ENCODE measurements around the gene PROK1.
A peak's percentile ranks its signal among the peaks of the same experiment; 100 is the strongest.
"Not testable (repeated sequence)": the region's sequence is repeated elsewhere in the genome, so short reads cannot be mapped to it uniquely, and the experiment has no call there.

The PROK1 gene

DNA sequence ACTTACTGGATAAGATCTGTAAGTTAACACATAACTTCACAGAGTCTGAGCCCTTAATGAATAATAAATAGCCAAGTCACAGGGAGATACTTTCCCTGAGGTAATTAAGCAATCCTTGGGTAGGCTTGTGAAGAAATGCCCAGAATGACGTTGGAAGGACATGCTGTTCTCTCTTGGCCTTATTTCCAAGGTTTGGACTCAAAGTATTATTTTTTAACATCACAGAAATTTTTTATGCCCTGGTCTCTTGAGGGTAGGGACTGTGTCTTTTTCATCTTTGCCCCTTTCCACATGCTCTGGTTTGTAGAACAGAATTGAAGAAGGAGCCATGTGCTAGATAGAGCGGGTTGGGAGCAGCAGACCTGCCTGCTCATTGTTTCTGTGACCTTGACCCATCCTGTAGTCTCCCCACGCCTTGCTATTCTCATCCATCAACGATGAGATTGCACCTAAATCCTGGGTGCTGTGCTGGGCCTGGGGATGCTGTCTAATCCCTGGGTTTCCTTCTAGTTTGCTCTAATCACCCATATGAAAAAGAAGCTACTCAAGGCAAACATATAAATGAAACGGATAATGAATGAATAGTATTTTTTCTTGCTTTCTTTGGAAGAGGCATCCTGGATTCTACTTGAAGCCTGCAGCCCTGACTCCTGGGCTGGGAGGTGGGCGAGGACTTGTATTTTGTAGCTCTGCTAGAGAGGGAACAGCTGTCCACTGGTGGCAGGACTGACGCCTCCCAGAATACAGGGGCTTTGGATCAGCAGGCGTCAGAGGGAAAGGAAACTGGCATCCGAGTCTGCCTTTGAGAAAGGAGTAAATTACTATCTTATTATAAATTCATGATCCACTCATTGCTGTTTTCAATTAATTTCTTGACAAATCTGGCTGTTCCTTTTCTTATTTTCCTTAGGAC lies 26.0 kb upstream of the PROK1 start:
- Histone ChIP-seq H3K4me3 (no peak overlapping the region), H3K36me3 (replicated peaks) (no peaks in the 10 kb centered on the region), H3K9me3 (no peaks in the 10 kb centered on the region), H3K4me1 (no peaks in the 10 kb centered on the region), H3K27me3 (ENCODE audit: low read depth) (peaks cover 2% of the 10 kb centered on the region; the same call in 1 of the 2 replicates)
- no peak for DNase-seq (ENCODE audit: low spot score in 2 of 2)
- in situ Hi-C loops (cut with MboI; ENCODE audit: low sequenced_read_pairs), result no loop called here

GRCh38 chr1:110425612-110426152 lies 25.3 kb upstream of the PROK1 start:
- Histone ChIP-seq H3K4me1 (no peaks in the 10 kb centered on the region), H3K9me3 (no peaks in the 10 kb centered on the region), H3K36me3 (replicated peaks) (no peaks in the 10 kb centered on the region), H3K4me3 (no peak overlapping the region), H3K27me3 (ENCODE audit: low read depth) (peaks cover 7% of the 10 kb centered on the region)
- DNase-seq (ENCODE audit: low spot score in 2 of 2), result no peak
- in situ Hi-C loops (cut with MboI; ENCODE audit: low sequenced_read_pairs), result no loop called here

- Histone ChIP-seq H3K4me3 (no peak overlapping the region), H3K27me3 (ENCODE audit: low read depth) (peaks cover 14% of the 10 kb centered on the region), H3K36me3 (replicated peaks) (no peaks in the 10 kb centered on the region), H3K4me1 (no peaks in the 10 kb centered on the region), H3K9me3 (no peaks in the 10 kb centered on the region)
- DNase-seq (ENCODE audit: low spot score in 2 of 2), result no peak
- in situ Hi-C loops (cut with MboI; ENCODE audit: low sequenced_read_pairs), result no loop called here
Observed at GRCh38 chr1:110426854-110427253, 24.1 kb upstream of the PROK1 start.

- Histone ChIP-seq H3K4me3 (no peak overlapping the region), H3K27me3 (ENCODE audit: low read depth) (peaks cover 12% of the 10 kb centered on the region), H3K4me1 (no peaks in the 10 kb centered on the region), H3K36me3 (replicated peaks) (no peaks in the 10 kb centered on the region), H3K9me3 (no peaks in the 10 kb centered on the region)
- DNase-seq (ENCODE audit: low spot score in 2 of 2), result no peak
- in situ Hi-C loops (cut with MboI; ENCODE audit: low sequenced_read_pairs), result no loop called here
Observed at GRCh38 chr1:110428946-110429345, 22.0 kb upstream of the PROK1 start.

- Histone ChIP-seq H3K4me1 (no peaks in the 10 kb centered on the region), H3K9me3 (no peaks in the 10 kb centered on the region), H3K27me3 (ENCODE audit: low read depth) (peaks cover 12% of the 10 kb centered on the region), H3K4me3 (no peak overlapping the region), H3K36me3 (replicated peaks) (no peaks in the 10 kb centered on the region)
- in situ Hi-C loops (cut with MboI; ENCODE audit: low sequenced_read_pairs), result no loop called here
- DNase-seq (ENCODE audit: low spot score in 2 of 2), result no peak
Observed at GRCh38 chr1:110430366-110430765, 20.6 kb upstream of the PROK1 start.

GRCh38 chr1:110430901-110431300 lies 20.0 kb upstream of the PROK1 start:
- peaks cover 12% of the 10 kb centered on the region for H3K27me3 ChIP-seq (ENCODE audit: low read depth)
- no peak for DNase-seq (ENCODE audit: low spot score in 2 of 2)
- no peaks in the 10 kb centered on the region for H3K4me1 ChIP-seq
- in situ Hi-C loops (cut with MboI; ENCODE audit: low sequenced_read_pairs), result no loop called here
- H3K36me3 ChIP-seq (replicated peaks), result no peaks in the 10 kb centered on the region
- H3K4me3 ChIP-seq, result no peak overlapping the region
- H3K9me3 ChIP-seq, result no peaks in the 10 kb centered on the region

DNA sequence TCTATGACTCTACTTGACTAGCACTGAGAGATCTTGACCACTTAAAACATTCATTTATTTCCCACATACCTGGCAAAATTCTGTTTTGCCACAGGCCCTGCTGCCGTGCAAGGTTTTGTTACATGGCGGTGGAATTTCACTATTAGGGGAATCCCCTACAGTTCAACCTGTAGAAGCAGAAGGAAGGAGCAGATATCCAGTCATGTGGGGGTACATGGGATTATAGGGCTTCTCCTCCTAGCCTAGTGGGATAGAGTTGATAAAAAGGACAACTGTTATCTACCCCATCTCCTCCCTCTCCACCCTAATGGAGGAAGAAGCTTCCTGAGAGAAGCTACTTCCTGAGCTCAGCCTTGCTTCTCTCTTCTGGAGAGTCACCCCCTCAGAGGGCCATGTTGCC lies 17.7 kb upstream of the PROK1 start:
- H3K4me3 ChIP-seq, result no peak overlapping the region
- no peaks in the 10 kb centered on the region for H3K4me1 ChIP-seq
- DNase-seq (ENCODE audit: low spot score in 2 of 2), result no peak
- peaks cover 12% of the 10 kb centered on the region for H3K27me3 ChIP-seq (ENCODE audit: low read depth)
- H3K9me3 ChIP-seq, result no peaks in the 10 kb centered on the region
- H3K36me3 ChIP-seq (replicated peaks), result no peaks in the 10 kb centered on the region
- in situ Hi-C loops (cut with MboI; ENCODE audit: low sequenced_read_pairs), result no loop called here

GRCh38 chr1:110433803-110434202 lies 17.1 kb upstream of the PROK1 start:
- H3K4me1 ChIP-seq, result no peaks in the 10 kb centered on the region
- H3K36me3 ChIP-seq (replicated peaks), result no peaks in the 10 kb centered on the region
- H3K27me3 ChIP-seq (ENCODE audit: low read depth), result peaks cover 12% of the 10 kb centered on the region
- in situ Hi-C loops (cut with MboI; ENCODE audit: low sequenced_read_pairs), result no loop called here
- no peak overlapping the region for H3K4me3 ChIP-seq
- peak in 1 of 2 experiments; percentile 32 for DNase-seq (ENCODE audit: low spot score in 2 of 2)
- no peaks in the 10 kb centered on the region for H3K9me3 ChIP-seq

GRCh38 chr1:110434946-110435345 lies 16.0 kb upstream of the PROK1 start:
- no peak for DNase-seq (ENCODE audit: low spot score in 2 of 2)
- H3K4me3 ChIP-seq, result no peak overlapping the region
- peaks cover 12% of the 10 kb centered on the region for H3K27me3 ChIP-seq (ENCODE audit: low read depth)
- H3K36me3 ChIP-seq (replicated peaks), result no peaks in the 10 kb centered on the region
- no peaks in the 10 kb centered on the region for H3K9me3 ChIP-seq
- in situ Hi-C loops (cut with MboI; ENCODE audit: low sequenced_read_pairs), result no loop called here
- no peaks in the 10 kb centered on the region for H3K4me1 ChIP-seq

- H3K9me3 ChIP-seq, result no peaks in the 10 kb centered on the region
- peak in 1 of 2 experiments; percentile 31 for DNase-seq (ENCODE audit: low spot score in 2 of 2)
- H3K27me3 ChIP-seq (ENCODE audit: low read depth), result no peaks in the 10 kb centered on the region
- no peaks in the 10 kb centered on the region for H3K4me1 ChIP-seq
- in situ Hi-C loops (cut with MboI; ENCODE audit: low sequenced_read_pairs), result no loop called here
- H3K36me3 ChIP-seq (replicated peaks), result no peaks in the 10 kb centered on the region
- no peak overlapping the region for H3K4me3 ChIP-seq
Observed at GRCh38 chr1:110436635-110437034, 14.3 kb upstream of the PROK1 start.

- H3K4me1 ChIP-seq; DNase-seq (ENCODE audit: low spot score in 2 of 2); H3K36me3 ChIP-seq (replicated peaks); H3K9me3 ChIP-seq; H3K4me3 ChIP-seq; H3K27me3 ChIP-seq (ENCODE audit: low read depth); in situ Hi-C loops (cut with MboI; ENCODE audit: low sequenced_read_pairs): not testable (repeated sequence)
Observed at GRCh38 chr1:110437645-110438299, 13.2 kb upstream of the PROK1 start.

DNA sequence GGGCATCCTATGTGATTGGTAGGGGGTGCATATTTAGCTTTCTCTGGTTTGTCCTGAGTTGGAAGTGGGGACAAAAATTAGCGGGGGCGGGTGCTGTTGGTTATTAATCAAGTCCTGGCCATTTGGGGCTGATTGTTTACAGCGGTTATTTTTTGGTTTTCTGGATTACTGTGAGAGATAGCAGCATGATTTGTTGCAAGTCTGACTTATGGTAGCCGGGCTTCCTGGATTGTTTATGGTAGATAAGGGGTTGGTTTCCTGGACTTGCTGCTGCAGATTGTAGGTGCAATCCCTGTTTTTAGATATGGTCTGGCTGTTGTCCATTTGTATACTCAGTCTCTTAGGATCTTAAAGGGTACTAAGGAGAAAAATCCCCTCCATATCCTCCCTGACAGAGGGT lies 12.1 kb upstream of the PROK1 start:
- in situ Hi-C loops (cut with MboI; ENCODE audit: low sequenced_read_pairs), result no loop called here
- no peak for DNase-seq (ENCODE audit: low spot score in 2 of 2)

GRCh38 chr1:110439873-110440272 lies 11.1 kb upstream of the PROK1 start:
- DNase-seq (ENCODE audit: low spot score in 2 of 2); H3K27me3 ChIP-seq (ENCODE audit: low read depth); in situ Hi-C loops (cut with MboI; ENCODE audit: low sequenced_read_pairs); H3K4me1 ChIP-seq; H3K4me3 ChIP-seq; H3K9me3 ChIP-seq; H3K36me3 ChIP-seq (replicated peaks): not testable (repeated sequence)

More for the DNA sequence above, 12.1 kb upstream of the PROK1 start:
- H3K4me3 ChIP-seq, result no peak overlapping the region
- H3K27me3 ChIP-seq (ENCODE audit: low read depth), result no peaks in the 10 kb centered on the region
- H3K9me3 ChIP-seq, result no peaks in the 10 kb centered on the region
- H3K36me3 ChIP-seq (replicated peaks), result no peaks in the 10 kb centered on the region
- H3K4me1 ChIP-seq, result no peaks in the 10 kb centered on the region

DNA sequence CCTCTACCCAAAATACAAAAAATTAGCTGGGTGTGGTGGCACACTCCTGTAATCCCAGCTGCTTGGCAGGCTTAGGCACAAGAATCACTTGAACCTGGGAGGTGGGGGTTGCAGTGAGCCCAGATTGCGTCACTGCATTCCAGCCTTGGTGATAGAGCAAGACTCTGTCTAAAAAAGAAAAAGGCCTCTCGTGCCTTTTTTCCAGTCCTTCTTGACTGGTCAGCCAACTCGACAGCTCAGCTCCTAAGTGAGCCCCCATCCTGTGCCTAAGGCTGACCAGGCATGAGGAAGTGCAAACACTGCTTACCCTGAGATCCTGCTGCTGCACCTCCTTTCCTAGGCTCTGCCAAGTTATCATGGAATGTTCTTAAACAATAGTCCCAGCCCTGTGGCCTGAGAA lies 10.1 kb upstream of the PROK1 start:
- in situ Hi-C loops (cut with MboI; ENCODE audit: low sequenced_read_pairs), result no loop called here
- H3K4me3 ChIP-seq, result no peak overlapping the region
- no peaks in the 10 kb centered on the region for H3K27me3 ChIP-seq (ENCODE audit: low read depth)
- no peaks in the 10 kb centered on the region for H3K36me3 ChIP-seq (replicated peaks)
- H3K4me1 ChIP-seq, result no peaks in the 10 kb centered on the region
- DNase-seq (ENCODE audit: low spot score in 2 of 2), result no peak
- no peaks in the 10 kb centered on the region for H3K9me3 ChIP-seq

Data from HAP-1 (cell line).